Measurements from ENCODE around the gene ALS2.

DNA sequence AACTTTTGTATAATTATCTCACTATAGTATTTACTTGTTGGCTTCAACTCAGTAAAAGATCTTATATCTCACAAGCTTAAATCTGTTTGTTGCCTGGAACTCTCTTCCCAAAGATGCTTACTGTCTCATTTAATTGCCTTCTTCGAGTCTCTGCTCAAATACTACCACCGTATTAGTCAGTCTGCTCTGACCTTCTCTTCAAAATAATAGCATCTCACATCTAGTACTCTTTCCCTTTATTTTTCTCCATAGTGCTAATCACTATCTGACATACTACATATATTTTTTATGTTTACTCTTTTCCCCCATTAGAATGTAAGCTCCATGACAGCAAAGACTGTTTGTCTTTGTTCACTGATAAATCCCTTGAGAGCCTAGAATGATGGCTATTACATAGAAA lies 71.7 kb downstream of the ALS2 start:
- TF ChIP-seq, protein P1, sequence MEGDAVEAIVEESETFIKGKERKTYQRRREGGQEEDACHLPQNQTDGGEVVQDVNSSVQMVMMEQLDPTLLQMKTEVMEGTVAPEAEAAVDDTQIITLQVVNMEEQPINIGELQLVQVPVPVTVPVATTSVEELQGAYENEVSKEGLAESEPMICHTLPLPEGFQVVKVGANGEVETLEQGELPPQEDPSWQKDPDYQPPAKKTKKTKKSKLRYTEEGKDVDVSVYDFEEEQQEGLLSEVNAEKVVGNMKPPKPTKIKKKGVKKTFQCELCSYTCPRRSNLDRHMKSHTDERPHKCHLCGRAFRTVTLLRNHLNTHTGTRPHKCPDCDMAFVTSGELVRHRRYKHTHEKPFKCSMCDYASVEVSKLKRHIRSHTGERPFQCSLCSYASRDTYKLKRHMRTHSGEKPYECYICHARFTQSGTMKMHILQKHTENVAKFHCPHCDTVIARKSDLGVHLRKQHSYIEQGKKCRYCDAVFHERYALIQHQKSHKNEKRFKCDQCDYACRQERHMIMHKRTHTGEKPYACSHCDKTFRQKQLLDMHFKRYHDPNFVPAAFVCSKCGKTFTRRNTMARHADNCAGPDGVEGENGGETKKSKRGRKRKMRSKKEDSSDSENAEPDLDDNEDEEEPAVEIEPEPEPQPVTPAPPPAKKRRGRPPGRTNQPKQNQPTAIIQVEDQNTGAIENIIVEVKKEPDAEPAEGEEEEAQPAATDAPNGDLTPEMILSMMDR (IDR thresholded peaks at IDR 0.05; ENCODE audit: low read depth, low read length, missing input control): no peak
- TF ChIP-seq NR2F2 (IDR thresholded peaks at IDR 0.05) (no peak), FOXA2 (IDR thresholded peaks at IDR 0.05) (no peak), YY1 (IDR thresholded peaks at IDR 0.05) (no peak), GABPA (IDR thresholded peaks at IDR 0.05 in 1 of 2, conservative IDR thresholded peaks at IDR 0.05 in 1 of 2) (no peak), RAD21 (IDR thresholded peaks at IDR 0.05) (no peak), JUND (IDR thresholded peaks at IDR 0.05) (no peak)
- TF ChIP-seq, protein P2, sequence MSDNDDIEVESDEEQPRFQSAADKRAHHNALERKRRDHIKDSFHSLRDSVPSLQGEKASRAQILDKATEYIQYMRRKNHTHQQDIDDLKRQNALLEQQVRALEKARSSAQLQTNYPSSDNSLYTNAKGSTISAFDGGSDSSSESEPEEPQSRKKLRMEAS (IDR thresholded peaks at IDR 0.05): no peak
- TF ChIP-seq, protein P3, sequence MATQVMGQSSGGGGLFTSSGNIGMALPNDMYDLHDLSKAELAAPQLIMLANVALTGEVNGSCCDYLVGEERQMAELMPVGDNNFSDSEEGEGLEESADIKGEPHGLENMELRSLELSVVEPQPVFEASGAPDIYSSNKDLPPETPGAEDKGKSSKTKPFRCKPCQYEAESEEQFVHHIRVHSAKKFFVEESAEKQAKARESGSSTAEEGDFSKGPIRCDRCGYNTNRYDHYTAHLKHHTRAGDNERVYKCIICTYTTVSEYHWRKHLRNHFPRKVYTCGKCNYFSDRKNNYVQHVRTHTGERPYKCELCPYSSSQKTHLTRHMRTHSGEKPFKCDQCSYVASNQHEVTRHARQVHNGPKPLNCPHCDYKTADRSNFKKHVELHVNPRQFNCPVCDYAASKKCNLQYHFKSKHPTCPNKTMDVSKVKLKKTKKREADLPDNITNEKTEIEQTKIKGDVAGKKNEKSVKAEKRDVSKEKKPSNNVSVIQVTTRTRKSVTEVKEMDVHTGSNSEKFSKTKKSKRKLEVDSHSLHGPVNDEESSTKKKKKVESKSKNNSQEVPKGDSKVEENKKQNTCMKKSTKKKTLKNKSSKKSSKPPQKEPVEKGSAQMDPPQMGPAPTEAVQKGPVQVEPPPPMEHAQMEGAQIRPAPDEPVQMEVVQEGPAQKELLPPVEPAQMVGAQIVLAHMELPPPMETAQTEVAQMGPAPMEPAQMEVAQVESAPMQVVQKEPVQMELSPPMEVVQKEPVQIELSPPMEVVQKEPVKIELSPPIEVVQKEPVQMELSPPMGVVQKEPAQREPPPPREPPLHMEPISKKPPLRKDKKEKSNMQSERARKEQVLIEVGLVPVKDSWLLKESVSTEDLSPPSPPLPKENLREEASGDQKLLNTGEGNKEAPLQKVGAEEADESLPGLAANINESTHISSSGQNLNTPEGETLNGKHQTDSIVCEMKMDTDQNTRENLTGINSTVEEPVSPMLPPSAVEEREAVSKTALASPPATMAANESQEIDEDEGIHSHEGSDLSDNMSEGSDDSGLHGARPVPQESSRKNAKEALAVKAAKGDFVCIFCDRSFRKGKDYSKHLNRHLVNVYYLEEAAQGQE (IDR thresholded peaks at IDR 0.05): no peak
